HEK293 (cell line): ENCODE data around the gene HMCN2.
A peak's percentile ranks its signal among the peaks of the same experiment; 100 is the strongest.

ENCODE experiments used
- CTCF ChIA-PET: fragments of 350-600 bp; formaldehyde crosslinking; extraction: SDS; loops from one replicate; lab custom pipeline; 2021; ENCODE audit warnings: antibody characterized with exemption; lab: Yijun Ruan, JAX
- POLR2A ChIA-PET: fragments of 300-600 bp; formaldehyde crosslinking; extraction: SDS; loops from one replicate; lab custom pipeline; 2020; ENCODE audit warnings: antibody characterized with exemption, inconsistent platforms; lab: Yijun Ruan, JAX
- H3K27ac ChIP-seq: fragments of 200-500 bp; sonication (Bioruptor generic); 2 replicates; pipeline ENCODE4 v1.5.1; 2014; ENCODE audit warnings: low read depth, low read length, control low read depth, inconsistent platforms; ENCODE audit errors: extremely low read depth
- H3K36me3 ChIP-seq, 2 experiments: fragments of 200-500 bp in 1 of 2; sonication (Bioruptor generic) in 1 of 2; 1 replicate in 1 of 2; 2 replicates in 1 of 2; pipeline ENCODE4 v1.5.1; 2014 to 2017; ENCODE audit warnings: inconsistent platforms in 2 of 2, low read length in 2 of 2; ENCODE audit not compliant: control insufficient read depth in 2 of 2, insufficient read depth in 1 of 2
- H3K4me1 ChIP-seq: fragments of 200-500 bp; sonication (Bioruptor generic); 2 replicates; pipeline ENCODE4 v1.5.1; 2014; ENCODE audit warnings: mild to moderate bottlenecking, low read length, inconsistent platforms; ENCODE audit not compliant: control insufficient read depth, insufficient read depth
- H3K4me3 ChIP-seq: 2 replicates; pipeline ENCODE4 v1.5.1; 2011; ENCODE audit warnings: low read depth, mild to moderate bottlenecking, control low read depth, low read length, moderate library complexity
- H3K9me3 ChIP-seq: fragments of 200-500 bp; sonication (Bioruptor generic); 2 replicates; pipeline ENCODE4 v1.5.1; 2014; ENCODE audit warnings: low read depth, low read length, inconsistent platforms; ENCODE audit not compliant: control insufficient read depth, insufficient read depth
- BCL11B ChIP-seq: fragments of 450-650 bp; formaldehyde crosslinking; IDR thresholded peaks from 2 replicates; pipeline ENCODE4 v1.5.1; 2016; ENCODE audit warnings: low read depth, missing biosample characterization, missing genetic modification characterization
- EGR2 ChIP-seq: fragments of 450-650 bp; formaldehyde crosslinking; IDR thresholded peaks from 2 replicates; pipeline ENCODE4 v1.5.1; 2016; ENCODE audit warnings: low read depth, missing biosample characterization, missing genetic modification characterization
- GLIS2 ChIP-seq: fragments of 450-650 bp; formaldehyde crosslinking; IDR thresholded peaks from 2 replicates; pipeline ENCODE4 v1.5.1; 2016; ENCODE audit warnings: missing biosample characterization, missing genetic modification characterization
- KLF7 ChIP-seq: fragments of 450-650 bp; formaldehyde crosslinking; IDR thresholded peaks from 2 replicates; pipeline ENCODE4 v1.5.1; 2016; ENCODE audit warnings: missing biosample characterization, missing genetic modification characterization, borderline replicate concordance
- MEIS1 ChIP-seq: sonication (generic); formaldehyde crosslinking; IDR thresholded peaks from 2 replicates; pipeline ENCODE4 v1.8.1; 2022; ENCODE audit warnings: missing genetic modification reagents, mild to moderate bottlenecking, borderline replicate concordance
- ZBTB8A ChIP-seq: fragments of 450-650 bp; formaldehyde crosslinking; IDR thresholded peaks from 2 replicates; pipeline ENCODE4 v1.5.1; 2016; ENCODE audit warnings: missing biosample characterization, missing genetic modification characterization
- ZFHX2 ChIP-seq: fragments of 450-650 bp; formaldehyde crosslinking; conservative IDR thresholded peaks from 2 replicates; pipeline ENCODE4 v1.5.1; 2016; ENCODE audit warnings: missing biosample characterization, missing genetic modification characterization
- ZIC2 ChIP-seq: fragments of 450-650 bp; formaldehyde crosslinking; IDR thresholded peaks from 2 replicates; pipeline ENCODE4 v1.5.1; 2016; ENCODE audit warnings: missing biosample characterization, missing genetic modification characterization
- ZNF140 ChIP-seq: fragments of 450-650 bp; formaldehyde crosslinking; IDR thresholded peaks from 2 replicates; pipeline ENCODE4 v1.5.1; 2016; ENCODE audit warnings: missing biosample characterization, missing genetic modification characterization
- ZNF202 ChIP-seq: fragments of 450-650 bp; formaldehyde crosslinking; IDR thresholded peaks from 2 replicates; pipeline ENCODE4 v1.5.1; 2016; ENCODE audit warnings: missing biosample characterization, missing genetic modification characterization, borderline replicate concordance
- ZNF214 ChIP-seq: fragments of 450-650 bp; formaldehyde crosslinking; IDR thresholded peaks from 2 replicates; pipeline ENCODE4 v1.5.1; 2017; ENCODE audit warnings: missing biosample characterization, mild to moderate bottlenecking, missing genetic modification characterization, borderline replicate concordance
- ZNF248 ChIP-seq: fragments of 450-650 bp; formaldehyde crosslinking; IDR thresholded peaks from 2 replicates; pipeline ENCODE4 v1.5.1; 2017; ENCODE audit warnings: missing biosample characterization, missing genetic modification characterization
- ZNF521 ChIP-seq: fragments of 450-650 bp; formaldehyde crosslinking; IDR thresholded peaks from 2 replicates; pipeline ENCODE4 v1.5.1; 2017; ENCODE audit warnings: missing biosample characterization, mild to moderate bottlenecking, missing genetic modification characterization
- ZNF560 ChIP-seq: fragments of 450-650 bp; formaldehyde crosslinking; IDR thresholded peaks from 2 replicates; pipeline ENCODE4 v1.5.1; 2017; ENCODE audit warnings: missing biosample characterization, missing genetic modification characterization, borderline replicate concordance
- ZNF585B ChIP-seq: fragments of 450-650 bp; formaldehyde crosslinking; IDR thresholded peaks from 2 replicates; pipeline ENCODE4 v1.5.1; 2016; ENCODE audit warnings: missing biosample characterization, missing genetic modification characterization
- ZNF768 ChIP-seq: fragments of 450-650 bp; formaldehyde crosslinking; IDR thresholded peaks from 2 replicates; pipeline ENCODE4 v1.5.1; 2018; ENCODE audit warnings: missing biosample characterization, mild to moderate bottlenecking, missing genetic modification characterization
- TF ChIP-seq, protein P1 (sequence below): fragments of 450-650 bp; formaldehyde crosslinking; optimal IDR thresholded peaks from 2 replicates; pipeline ENCODE3; 2016; ENCODE audit warnings: missing biosample characterization, mild to moderate bottlenecking, missing genetic modification characterization
- TF ChIP-seq, protein P2 (sequence below): fragments of 450-650 bp; formaldehyde crosslinking; IDR thresholded peaks from 2 replicates; pipeline ENCODE4 v1.5.1; 2016; ENCODE audit warnings: missing biosample characterization, missing genetic modification characterization, low read depth
- TF ChIP-seq, protein P3 (sequence below): fragments of 450-650 bp; formaldehyde crosslinking; IDR thresholded peaks from 2 replicates; pipeline ENCODE4 v1.5.1; 2016; ENCODE audit warnings: missing biosample characterization, missing genetic modification characterization
- TF ChIP-seq, protein P4 (sequence below): fragments of 450-650 bp; formaldehyde crosslinking; IDR thresholded peaks from 2 replicates; pipeline ENCODE4 v1.5.1; 2016; ENCODE audit warnings: missing biosample characterization, missing genetic modification characterization
- TF ChIP-seq, protein P5 (sequence below): fragments of 450-650 bp; formaldehyde crosslinking; IDR thresholded peaks from 2 replicates; pipeline ENCODE4 v1.5.1; 2016; ENCODE audit warnings: missing biosample characterization, missing genetic modification characterization
- TF ChIP-seq, protein P6 (sequence below): fragments of 450-650 bp; formaldehyde crosslinking; IDR thresholded peaks from 2 replicates; pipeline ENCODE4 v1.5.1; 2016; ENCODE audit warnings: missing biosample characterization, missing genetic modification characterization, borderline replicate concordance
- TF ChIP-seq, protein P7 (sequence below): fragments of 450-650 bp; formaldehyde crosslinking; IDR thresholded peaks from 2 replicates; pipeline ENCODE4 v1.5.1; 2016; ENCODE audit warnings: missing biosample characterization, missing genetic modification characterization

Gene HMCN2

DNA sequence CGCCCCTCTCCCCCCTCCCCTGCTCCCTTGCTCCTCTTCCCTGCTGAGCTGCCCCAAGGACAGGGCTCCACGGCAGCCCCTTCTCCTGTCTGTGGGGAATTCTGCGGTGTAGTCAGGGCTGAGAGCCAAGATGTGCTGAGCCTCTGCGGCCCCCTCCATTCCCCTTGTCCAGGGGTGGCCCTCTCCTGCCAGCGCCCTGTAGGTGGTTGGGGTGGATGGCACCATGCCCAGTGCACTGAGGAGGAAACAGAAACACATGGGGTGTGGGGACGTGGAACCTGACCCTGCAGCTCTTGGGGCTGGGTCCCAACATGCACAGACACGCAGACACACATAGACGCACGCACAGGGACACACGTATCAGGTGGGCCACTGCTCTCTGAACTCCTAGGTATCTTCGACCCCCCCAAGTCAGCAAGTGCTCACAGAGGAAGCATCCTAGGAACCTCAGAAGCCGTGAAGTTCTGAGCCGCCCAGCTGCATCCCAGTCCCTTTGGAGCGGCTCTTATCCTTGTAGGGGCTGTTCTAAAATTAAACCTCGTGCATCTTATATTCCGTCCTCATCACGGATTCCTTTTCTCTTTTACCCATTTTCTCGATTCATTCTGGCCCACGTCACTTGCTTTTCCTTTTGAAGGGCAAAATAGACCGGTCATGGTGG, 64.8 kb downstream of the HMCN2 start:
- Histone ChIP-seq H3K36me3 (no peaks in the 10 kb centered on the region), H3K27ac (no peak overlapping the region), H3K4me3 (no peak overlapping the region), H3K4me1 (no peaks in the 10 kb centered on the region), H3K9me3 (no peaks in the 10 kb centered on the region)
- ChIA-PET POLR2A (interaction anchor here (0.6 to 0.7 kb wide), 2 partner anchors 119 to 141 kb away, joined by 3 read pairs; no protein-coding TSS in a partner anchor), CTCF (interaction anchor here (0.6 to 1.2 kb wide), 3 partner anchors 10 to 352 kb away, joined by 3 to 5 read pairs (median 3); no protein-coding TSS in a partner anchor)
- TF ChIP-seq ZNF140 (no peak), EGR2 (tag by site-specific recombination) (0 out of 2 replicates have a peak, but pooled peaks have one; percentile 6), BCL11B (no peak), ZNF521 (tag by site-specific recombination) (no peak), ZFHX2 (tag by site-specific recombination) (peak; percentile 76), KLF7 (tag by site-specific recombination) (no peak), ZNF202 (tag by site-specific recombination) (no peak), ZNF214 (tag by site-specific recombination) (no peak), ZNF768 (tag by site-specific recombination) (no peak), ZNF560 (tag by site-specific recombination) (no peak), ZIC2 (tag by site-specific recombination) (peak; percentile 98), ZNF585B (no peak), ZBTB8A (tag by site-specific recombination) (peak; percentile 31; the same call in 1 of the 2 replicates), ZNF248 (tag by site-specific recombination) (no peak), GLIS2 (tag by site-specific recombination) (peak; percentile 27; the same call in 1 of the 2 replicates), MEIS1 (no peak)
- TF ChIP-seq, protein P1, sequence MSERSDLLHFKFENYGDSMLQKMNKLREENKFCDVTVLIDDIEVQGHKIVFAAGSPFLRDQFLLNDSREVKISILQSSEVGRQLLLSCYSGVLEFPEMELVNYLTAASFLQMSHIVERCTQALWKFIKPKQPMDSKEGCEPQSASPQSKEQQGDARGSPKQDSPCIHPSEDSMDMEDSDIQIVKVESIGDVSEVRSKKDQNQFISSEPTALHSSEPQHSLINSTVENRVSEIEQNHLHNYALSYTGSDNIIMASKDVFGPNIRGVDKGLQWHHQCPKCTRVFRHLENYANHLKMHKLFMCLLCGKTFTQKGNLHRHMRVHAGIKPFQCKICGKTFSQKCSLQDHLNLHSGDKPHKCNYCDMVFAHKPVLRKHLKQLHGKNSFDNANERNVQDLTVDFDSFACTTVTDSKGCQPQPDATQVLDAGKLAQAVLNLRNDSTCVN (tag by site-specific recombination): no peak
- TF ChIP-seq, protein P2, sequence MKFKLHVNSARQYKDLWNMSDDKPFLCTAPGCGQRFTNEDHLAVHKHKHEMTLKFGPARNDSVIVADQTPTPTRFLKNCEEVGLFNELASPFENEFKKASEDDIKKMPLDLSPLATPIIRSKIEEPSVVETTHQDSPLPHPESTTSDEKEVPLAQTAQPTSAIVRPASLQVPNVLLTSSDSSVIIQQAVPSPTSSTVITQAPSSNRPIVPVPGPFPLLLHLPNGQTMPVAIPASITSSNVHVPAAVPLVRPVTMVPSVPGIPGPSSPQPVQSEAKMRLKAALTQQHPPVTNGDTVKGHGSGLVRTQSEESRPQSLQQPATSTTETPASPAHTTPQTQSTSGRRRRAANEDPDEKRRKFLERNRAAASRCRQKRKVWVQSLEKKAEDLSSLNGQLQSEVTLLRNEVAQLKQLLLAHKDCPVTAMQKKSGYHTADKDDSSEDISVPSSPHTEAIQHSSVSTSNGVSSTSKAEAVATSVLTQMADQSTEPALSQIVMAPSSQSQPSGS: no peak
- TF ChIP-seq, protein P3, sequence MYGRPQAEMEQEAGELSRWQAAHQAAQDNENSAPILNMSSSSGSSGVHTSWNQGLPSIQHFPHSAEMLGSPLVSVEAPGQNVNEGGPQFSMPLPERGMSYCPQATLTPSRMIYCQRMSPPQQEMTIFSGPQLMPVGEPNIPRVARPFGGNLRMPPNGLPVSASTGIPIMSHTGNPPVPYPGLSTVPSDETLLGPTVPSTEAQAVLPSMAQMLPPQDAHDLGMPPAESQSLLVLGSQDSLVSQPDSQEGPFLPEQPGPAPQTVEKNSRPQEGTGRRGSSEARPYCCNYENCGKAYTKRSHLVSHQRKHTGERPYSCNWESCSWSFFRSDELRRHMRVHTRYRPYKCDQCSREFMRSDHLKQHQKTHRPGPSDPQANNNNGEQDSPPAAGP: no peak
- TF ChIP-seq, protein P4, sequence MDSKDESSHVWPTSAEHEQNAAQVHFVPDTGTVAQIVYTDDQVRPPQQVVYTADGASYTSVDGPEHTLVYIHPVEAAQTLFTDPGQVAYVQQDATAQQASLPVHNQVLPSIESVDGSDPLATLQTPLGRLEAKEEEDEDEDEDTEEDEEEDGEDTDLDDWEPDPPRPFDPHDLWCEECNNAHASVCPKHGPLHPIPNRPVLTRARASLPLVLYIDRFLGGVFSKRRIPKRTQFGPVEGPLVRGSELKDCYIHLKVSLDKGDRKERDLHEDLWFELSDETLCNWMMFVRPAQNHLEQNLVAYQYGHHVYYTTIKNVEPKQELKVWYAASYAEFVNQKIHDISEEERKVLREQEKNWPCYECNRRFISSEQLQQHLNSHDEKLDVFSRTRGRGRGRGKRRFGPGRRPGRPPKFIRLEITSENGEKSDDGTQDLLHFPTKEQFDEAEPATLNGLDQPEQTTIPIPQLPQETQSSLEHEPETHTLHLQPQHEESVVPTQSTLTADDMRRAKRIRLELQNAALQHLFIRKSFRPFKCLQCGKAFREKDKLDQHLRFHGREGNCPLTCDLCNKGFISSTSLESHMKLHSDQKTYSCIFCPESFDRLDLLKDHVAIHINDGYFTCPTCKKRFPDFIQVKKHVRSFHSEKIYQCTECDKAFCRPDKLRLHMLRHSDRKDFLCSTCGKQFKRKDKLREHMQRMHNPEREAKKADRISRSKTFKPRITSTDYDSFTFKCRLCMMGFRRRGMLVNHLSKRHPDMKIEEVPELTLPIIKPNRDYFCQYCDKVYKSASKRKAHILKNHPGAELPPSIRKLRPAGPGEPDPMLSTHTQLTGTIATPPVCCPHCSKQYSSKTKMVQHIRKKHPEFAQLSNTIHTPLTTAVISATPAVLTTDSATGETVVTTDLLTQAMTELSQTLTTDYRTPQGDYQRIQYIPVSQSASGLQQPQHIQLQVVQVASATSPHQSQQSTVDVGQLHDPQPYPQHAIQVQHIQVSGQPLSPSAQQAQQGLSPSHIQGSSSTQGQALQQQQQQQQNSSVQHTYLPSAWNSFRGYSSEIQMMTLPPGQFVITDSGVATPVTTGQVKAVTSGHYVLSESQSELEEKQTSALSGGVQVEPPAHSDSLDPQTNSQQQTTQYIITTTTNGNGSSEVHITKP: peak; percentile 90
- TF ChIP-seq, protein P5, sequence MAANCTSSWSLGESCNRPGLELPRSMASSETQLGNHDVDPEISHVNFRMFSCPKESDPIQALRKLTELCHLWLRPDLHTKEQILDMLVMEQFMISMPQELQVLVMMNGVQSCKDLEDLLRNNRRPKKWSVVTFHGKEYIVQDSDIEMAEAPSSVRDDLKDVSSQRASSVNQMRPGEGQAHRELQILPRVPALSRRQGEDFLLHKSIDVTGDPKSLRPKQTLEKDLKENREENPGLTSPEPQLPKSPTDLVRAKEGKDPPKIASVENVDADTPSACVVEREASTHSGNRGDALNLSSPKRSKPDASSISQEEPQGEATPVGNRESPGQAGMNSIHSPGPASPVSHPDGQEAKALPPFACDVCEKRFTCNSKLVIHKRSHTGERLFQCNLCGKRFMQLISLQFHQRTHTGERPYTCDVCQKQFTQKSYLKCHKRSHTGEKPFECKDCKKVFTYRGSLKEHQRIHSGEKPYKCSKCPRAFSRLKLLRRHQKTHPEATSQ (tag by site-specific recombination): no peak
- TF ChIP-seq, protein P6, sequence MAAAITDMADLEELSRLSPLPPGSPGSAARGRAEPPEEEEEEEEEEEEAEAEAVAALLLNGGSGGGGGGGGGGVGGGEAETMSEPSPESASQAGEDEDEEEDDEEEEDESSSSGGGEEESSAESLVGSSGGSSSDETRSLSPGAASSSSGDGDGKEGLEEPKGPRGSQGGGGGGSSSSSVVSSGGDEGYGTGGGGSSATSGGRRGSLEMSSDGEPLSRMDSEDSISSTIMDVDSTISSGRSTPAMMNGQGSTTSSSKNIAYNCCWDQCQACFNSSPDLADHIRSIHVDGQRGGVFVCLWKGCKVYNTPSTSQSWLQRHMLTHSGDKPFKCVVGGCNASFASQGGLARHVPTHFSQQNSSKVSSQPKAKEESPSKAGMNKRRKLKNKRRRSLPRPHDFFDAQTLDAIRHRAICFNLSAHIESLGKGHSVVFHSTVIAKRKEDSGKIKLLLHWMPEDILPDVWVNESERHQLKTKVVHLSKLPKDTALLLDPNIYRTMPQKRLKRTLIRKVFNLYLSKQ (tag by site-specific recombination): no peak
- TF ChIP-seq, protein P7, sequence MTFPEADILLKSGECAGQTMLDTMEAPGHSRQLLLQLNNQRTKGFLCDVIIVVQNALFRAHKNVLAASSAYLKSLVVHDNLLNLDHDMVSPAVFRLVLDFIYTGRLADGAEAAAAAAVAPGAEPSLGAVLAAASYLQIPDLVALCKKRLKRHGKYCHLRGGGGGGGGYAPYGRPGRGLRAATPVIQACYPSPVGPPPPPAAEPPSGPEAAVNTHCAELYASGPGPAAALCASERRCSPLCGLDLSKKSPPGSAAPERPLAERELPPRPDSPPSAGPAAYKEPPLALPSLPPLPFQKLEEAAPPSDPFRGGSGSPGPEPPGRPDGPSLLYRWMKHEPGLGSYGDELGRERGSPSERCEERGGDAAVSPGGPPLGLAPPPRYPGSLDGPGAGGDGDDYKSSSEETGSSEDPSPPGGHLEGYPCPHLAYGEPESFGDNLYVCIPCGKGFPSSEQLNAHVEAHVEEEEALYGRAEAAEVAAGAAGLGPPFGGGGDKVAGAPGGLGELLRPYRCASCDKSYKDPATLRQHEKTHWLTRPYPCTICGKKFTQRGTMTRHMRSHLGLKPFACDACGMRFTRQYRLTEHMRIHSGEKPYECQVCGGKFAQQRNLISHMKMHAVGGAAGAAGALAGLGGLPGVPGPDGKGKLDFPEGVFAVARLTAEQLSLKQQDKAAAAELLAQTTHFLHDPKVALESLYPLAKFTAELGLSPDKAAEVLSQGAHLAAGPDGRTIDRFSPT (tag by site-specific recombination): no peak
